Thyroid gland (tissue), 4 donors: ENCODE results near the gene MET. TPM values are rescaled to one million over a fixed set of nuclear protein-coding genes. Genes with fewer than 3 reads are reported as not detected.
"Not testable (repeated sequence)": the region's sequence is repeated elsewhere in the genome, so short reads cannot be mapped to it uniquely, and the experiment has no call there.

Source experiments
- DNase-seq, 2 donors: peaks; one replicate each; pipeline ENCODE4 v3.0.0-alpha.2; 2019
- H3K27ac ChIP-seq, 3 donors: fragments of 200-600 bp; sonication (generic); 1 replicate in 2 of 3; 2 replicates in 1 of 3; pipeline ENCODE4 v1.5.1; 2016 to 2019; ENCODE audit warnings: mild to moderate bottlenecking in 1 of 3, moderate library complexity in 1 of 3
- H3K27me3 ChIP-seq: fragments of 200-600 bp; sonication (generic); one replicate; pipeline ENCODE4 v1.5.1; 2019
- H3K36me3 ChIP-seq, 2 donors: fragments of 200-600 bp; sonication (generic); one replicate each; pipeline ENCODE4 v1.5.1; 2016 to 2019
- H3K4me1 ChIP-seq, 2 donors: fragments of 200-600 bp; sonication (generic); one replicate each; pipeline ENCODE4 v1.5.1; 2017 to 2019
- H3K4me3 ChIP-seq, 3 donors: fragments of 200-600 bp; sonication (generic); replicated peaks in 1 of 3; 1 replicate in 2 of 3; 2 replicates in 1 of 3; pipeline ENCODE4 v1.5.1; 2016; ENCODE audit warnings: mild to moderate bottlenecking in 1 of 3
- H3K9me3 ChIP-seq: fragments of 200-600 bp; sonication (generic); one replicate; pipeline ENCODE4 v1.5.1; 2017
- CTCF ChIP-seq, 6 experiments: fragments of 200-600 bp in 3 of 6; fragments of 450-650 bp in 3 of 6; sonication (generic) in 3 of 6; IDR thresholded peaks; one replicate each; pipeline ENCODE4 v1.5.1; 2016 to 2019; ENCODE audit warnings: antibody characterized with exemption in 6 of 6, mild to moderate bottlenecking in 2 of 6, inconsistent platforms in 1 of 6, moderate library complexity in 1 of 6
- POLR2A ChIP-seq, 2 donors: fragments of 450-650 bp; IDR thresholded peaks; one replicate each; pipeline ENCODE4 v1.6.1; 2017; ENCODE audit warnings: antibody characterized with exemption in 2 of 2, mild to moderate bottlenecking in 2 of 2, moderate library complexity in 1 of 2
- WGBS, 2 donors: methylation state at CpG; one replicate each; pipeline ENCODE4 v1.1.5; 2017; 5-methylcytosine and 5-hydroxymethylcytosine counted together
- intact Hi-C: fragments of 100-400 bp; cut with DNase I; formaldehyde crosslinking; loops from one replicate; pipeline ENCODE4 v1.15.1; 2023
- total RNA-seq, 4 donors: library from RNA; depleted of rRNA; stranded (reverse); fragments of >200 nt; gene quantifications; one replicate each; pipeline ENCODE4 v1.2.3, GENCODE V29; 2016

MET gene
- total RNA-seq, 4 donors from 2014 or later, result 41.5 to 59.6 (median 52.7) TPM

- Histone ChIP-seq H3K27ac (peak overlapping the region; percentile 85 to 95 (median 88)), H3K36me3 (no peaks in the 10 kb centered on the region), H3K9me3 (no peaks in the 10 kb centered on the region), H3K4me1 (peaks cover 42 to 72% of the 10 kb centered on the region in 2 donors), H3K27me3 (no peaks in the 10 kb centered on the region), H3K4me3 (no peak overlapping the region)
- WGBS, 2 donors, result 86 to 87% methylated on average over 2 of the region's 2 CpGs
- DNase-seq, result peak in 1 of 2 donors; percentile 11
- TF ChIP-seq CTCF (IDR thresholded peaks at IDR 0.05) (no peak), POLR2A (IDR thresholded peaks at IDR 0.05) (no peak)
- intact Hi-C loops, result no loop called here
Observed at GRCh38 chr7:116631676-116632075, 40.3 kb upstream of the MET start.

GRCh38 chr7:116632384-116632783 lies 39.6 kb upstream of the MET start:
- Histone ChIP-seq H3K4me3 (no peak overlapping the region), H3K27me3 (no peaks in the 10 kb centered on the region), H3K9me3 (no peaks in the 10 kb centered on the region), H3K4me1 (peaks cover 42 to 72% of the 10 kb centered on the region in 2 donors), H3K36me3 (no peaks in the 10 kb centered on the region), H3K27ac (peak overlapping the region; percentile 85 to 95 (median 94))
- intact Hi-C loops, result no loop called here
- 90 to 93% methylated on average over 1 of the region's 1 CpG for WGBS, 2 donors
- TF ChIP-seq CTCF (IDR thresholded peaks at IDR 0.05), result no peak
- no peak for TF ChIP-seq POLR2A (IDR thresholded peaks at IDR 0.05)
- no peak for DNase-seq

DNA sequence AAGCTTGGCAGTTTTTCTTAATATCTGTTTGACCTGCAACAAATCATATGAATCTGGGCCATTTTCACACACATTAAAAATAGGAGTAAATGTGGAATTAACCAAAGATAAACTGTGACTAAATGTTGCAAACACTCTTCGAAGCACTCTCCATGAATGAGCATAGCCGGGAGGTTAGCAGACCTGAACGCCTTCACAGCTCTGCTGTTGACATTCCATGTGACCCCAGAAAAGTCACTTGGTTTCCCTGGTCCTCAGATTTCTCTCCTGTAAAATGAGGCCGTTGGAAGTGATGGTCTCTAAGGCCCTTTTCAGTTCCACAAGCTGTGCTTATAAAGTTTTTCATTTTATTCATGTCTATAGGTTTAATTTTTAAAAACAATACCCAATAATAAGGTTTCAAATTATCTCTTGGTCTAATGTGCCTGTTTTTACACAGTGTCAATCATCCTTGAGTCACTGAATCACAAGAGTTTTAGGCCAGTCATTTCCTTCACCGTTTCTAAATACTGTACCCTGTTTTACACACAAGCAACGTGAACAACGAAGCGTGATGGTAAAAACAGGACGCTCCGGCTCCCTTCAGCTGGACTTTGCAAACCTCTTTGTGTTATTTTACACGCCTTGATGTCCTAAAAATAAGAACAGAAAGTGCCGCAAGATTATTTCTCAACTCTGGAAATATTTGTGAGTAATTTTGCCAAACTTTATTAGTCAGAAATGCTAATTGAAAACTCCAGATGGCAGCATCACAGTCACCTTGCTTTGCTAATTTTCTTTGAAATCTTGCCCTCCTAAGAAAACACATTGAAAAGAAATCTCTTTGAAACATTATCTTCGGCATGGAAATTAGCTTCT lies 38.6 kb upstream of the MET start:
- peak overlapping the region; percentile 85 to 95 (median 94) for H3K27ac ChIP-seq
- H3K9me3 ChIP-seq, result no peaks in the 10 kb centered on the region
- H3K27me3 ChIP-seq, result no peaks in the 10 kb centered on the region
- TF ChIP-seq CTCF (IDR thresholded peaks at IDR 0.05) (peak in 2 of 6 experiments; percentile 11 to 33), POLR2A (IDR thresholded peaks at IDR 0.05) (no peak)
- H3K36me3 ChIP-seq, result no peaks in the 10 kb centered on the region
- peaks cover 39 to 67% of the 10 kb centered on the region in 2 donors for H3K4me1 ChIP-seq
- no peak overlapping the region for H3K4me3 ChIP-seq
- WGBS, 2 donors, result 35 to 39% methylated on average over 13 of the region's 13 CpGs
- peak; percentile 67 to 70 for DNase-seq
- intact Hi-C loops, result no loop called here

- DNase-seq, result no peak
- TF ChIP-seq POLR2A (IDR thresholded peaks at IDR 0.05) (no peak), CTCF (IDR thresholded peaks at IDR 0.05) (no peak)
- no peaks in the 10 kb centered on the region for H3K9me3 ChIP-seq
- no peak overlapping the region for H3K4me3 ChIP-seq
- H3K27me3 ChIP-seq, result no peaks in the 10 kb centered on the region
- no peak overlapping the region for H3K27ac ChIP-seq
- WGBS, 2 donors, result 89 to 92% methylated on average over 4 of the region's 4 CpGs
- intact Hi-C loops, result no loop called here
- H3K36me3 ChIP-seq, result no peaks in the 10 kb centered on the region
- H3K4me1 ChIP-seq, result peaks cover 19 to 35% of the 10 kb centered on the region in 2 donors
Observed at GRCh38 chr7:116636997-116637396, 35.0 kb upstream of the MET start.

- H3K4me3 ChIP-seq, H3K9me3 ChIP-seq, H3K36me3 ChIP-seq, intact Hi-C loops, H3K27ac ChIP-seq, DNase-seq, H3K27me3 ChIP-seq: not testable (repeated sequence)
- 99 to 100% methylated on average over 12 to 20 of the region's 29 CpGs for WGBS, 2 donors
- peaks cover 9 to 19% of the 10 kb centered on the region in 2 donors for H3K4me1 ChIP-seq
Observed at GRCh38 chr7:116638592-116638991, 33.4 kb upstream of the MET start.
